Activated CD4-positive, alpha-beta T cell treated with anti-CD3 and anti-CD28 coated beads, Interleukin-2, amount 10 ng/mL, durations not matched to agents 24 days and 14 days (primary cell): ENCODE measurements around the gene MAST2. TPM values are rescaled to one million over a fixed set of nuclear protein-coding genes. Genes with fewer than 3 reads are reported as not detected.

ENCODE experiments used
- DNase-seq: peaks from one replicate; pipeline ENCODE4 v3.0.0; 2022
- H3K27ac Mint-ChIP-seq: one replicate; pipeline ENCODE4 v1.8.0; 2022; ENCODE audit warnings: mild to moderate bottlenecking, mixed read lengths
- H3K27me3 Mint-ChIP-seq: one replicate; pipeline ENCODE4 v1.8.0; 2022; ENCODE audit warnings: mixed read lengths
- H3K36me3 Mint-ChIP-seq: one replicate; pipeline ENCODE4 v1.8.0; 2022; ENCODE audit warnings: low read depth, mild to moderate bottlenecking, mixed read lengths
- H3K4me1 Mint-ChIP-seq: one replicate; pipeline ENCODE4 v1.8.0; 2021; ENCODE audit warnings: mixed read lengths
- H3K4me3 Mint-ChIP-seq: one replicate; pipeline ENCODE4 v1.8.0; 2022; ENCODE audit warnings: mild to moderate bottlenecking, moderate library complexity, mixed read lengths
- H3K9me3 Mint-ChIP-seq: one replicate; pipeline ENCODE4 v1.8.0; 2021; ENCODE audit warnings: mixed read lengths
- intact Hi-C: fragments of 100-400 bp; cut with micrococcal nuclease; formaldehyde crosslinking; loops from one replicate; pipeline ENCODE4 v1.15.1; 2023
- total RNA-seq: library from RNA; stranded (reverse); gene quantifications from 2 replicates; pipeline ENCODE4 v1.2.3, GENCODE V29; 2022

The MAST2 gene
- total RNA-seq, 1 donor from 2014 or later: 31.4 TPM

GRCh38 chr1:46068525-46068924, 265.1 kb downstream of the MAST2 start:
- peaks cover 8% of the 10 kb centered on the region for H3K4me1 Mint-ChIP-seq
- H3K27me3 Mint-ChIP-seq: peaks cover 2% of the 10 kb centered on the region
- intact Hi-C loops: no loop called here

GRCh38 chr1:46070164-46070814, 266.9 kb downstream of the MAST2 start:
- intact Hi-C loops: no loop called here
- no peaks in the 10 kb centered on the region for H3K9me3 Mint-ChIP-seq
- no peak overlapping the region for H3K27ac Mint-ChIP-seq
- peaks cover 2% of the 10 kb centered on the region for H3K27me3 Mint-ChIP-seq
- no peaks in the 10 kb centered on the region for H3K36me3 Mint-ChIP-seq
- H3K4me3 Mint-ChIP-seq: no peak overlapping the region
- peaks cover 3% of the 10 kb centered on the region for H3K4me1 Mint-ChIP-seq
- DNase-seq: no peak

More at GRCh38 chr1:46068525-46068924, 265.1 kb downstream of the MAST2 start:
- no peaks in the 10 kb centered on the region for H3K9me3 Mint-ChIP-seq
- no peak for DNase-seq
- H3K36me3 Mint-ChIP-seq: no peaks in the 10 kb centered on the region
- H3K27ac Mint-ChIP-seq: no peak overlapping the region
- no peak overlapping the region for H3K4me3 Mint-ChIP-seq

GRCh38 chr1:46072975-46073374, 269.6 kb downstream of the MAST2 start:
- Mint-ChIP-seq H3K4me3 (no peak overlapping the region), H3K4me1 (no peaks in the 10 kb centered on the region), H3K9me3 (no peaks in the 10 kb centered on the region), H3K36me3 (no peaks in the 10 kb centered on the region), H3K27ac (no peak overlapping the region), H3K27me3 (peaks cover 7% of the 10 kb centered on the region)
- intact Hi-C loops: no loop called here
- no peak for DNase-seq

GRCh38 chr1:46076343-46076742, 272.9 kb downstream of the MAST2 start:
- H3K4me1 Mint-ChIP-seq: no peaks in the 10 kb centered on the region
- H3K27me3 Mint-ChIP-seq: peaks cover 10% of the 10 kb centered on the region
- no peaks in the 10 kb centered on the region for H3K9me3 Mint-ChIP-seq
- H3K4me3 Mint-ChIP-seq: no peak overlapping the region
- no peak for DNase-seq
- H3K27ac Mint-ChIP-seq: no peak overlapping the region
- H3K36me3 Mint-ChIP-seq: no peaks in the 10 kb centered on the region
- intact Hi-C loops: no loop called here

- Mint-ChIP-seq H3K36me3 (no peaks in the 10 kb centered on the region), H3K4me1 (no peaks in the 10 kb centered on the region), H3K27me3 (peaks cover 17% of the 10 kb centered on the region), H3K9me3 (no peaks in the 10 kb centered on the region), H3K27ac (no peak overlapping the region), H3K4me3 (no peak overlapping the region)
- no peak for DNase-seq
- intact Hi-C loops: no loop called here
Measured at GRCh38 chr1:46077644-46078043, 274.2 kb downstream of the MAST2 start.

GRCh38 chr1:46080257-46080656, 276.8 kb downstream of the MAST2 start:
- Mint-ChIP-seq H3K9me3 (peaks cover 3% of the 10 kb centered on the region), H3K27ac (no peak overlapping the region), H3K4me3 (no peak overlapping the region), H3K27me3 (peaks cover 26% of the 10 kb centered on the region), H3K4me1 (no peaks in the 10 kb centered on the region), H3K36me3 (no peaks in the 10 kb centered on the region)
- DNase-seq: no peak
- intact Hi-C loops: no loop called here

- intact Hi-C loops: no loop called here
- Mint-ChIP-seq H3K27ac (no peak overlapping the region), H3K4me3 (no peak overlapping the region), H3K4me1 (no peaks in the 10 kb centered on the region), H3K9me3 (peaks cover 3% of the 10 kb centered on the region), H3K36me3 (no peaks in the 10 kb centered on the region), H3K27me3 (peaks cover 27% of the 10 kb centered on the region)
- no peak for DNase-seq
Measured at GRCh38 chr1:46081206-46081605, 277.8 kb downstream of the MAST2 start.

- intact Hi-C loops: no loop called here
- Mint-ChIP-seq H3K9me3 (peaks cover 3% of the 10 kb centered on the region), H3K27me3 (peaks cover 27% of the 10 kb centered on the region), H3K4me1 (no peaks in the 10 kb centered on the region), H3K27ac (no peak overlapping the region), H3K36me3 (no peaks in the 10 kb centered on the region), H3K4me3 (no peak overlapping the region)
- no peak for DNase-seq
Measured at GRCh38 chr1:46081619-46082018, 278.2 kb downstream of the MAST2 start.

GRCh38 chr1:46083579-46083978, 280.2 kb downstream of the MAST2 start:
- no peaks in the 10 kb centered on the region for H3K4me1 Mint-ChIP-seq
- H3K4me3 Mint-ChIP-seq: no peak overlapping the region
- peaks cover 26% of the 10 kb centered on the region for H3K27me3 Mint-ChIP-seq
- H3K36me3 Mint-ChIP-seq: no peaks in the 10 kb centered on the region
- intact Hi-C loops: no loop called here
- H3K27ac Mint-ChIP-seq: no peak overlapping the region
- H3K9me3 Mint-ChIP-seq: peaks cover 3% of the 10 kb centered on the region
- DNase-seq: no peak

- no peak for DNase-seq
- H3K4me3 Mint-ChIP-seq: no peak overlapping the region
- intact Hi-C loops: no loop called here
- H3K4me1 Mint-ChIP-seq: no peaks in the 10 kb centered on the region
- H3K27ac Mint-ChIP-seq: no peak overlapping the region
- no peaks in the 10 kb centered on the region for H3K36me3 Mint-ChIP-seq
- peaks cover 24% of the 10 kb centered on the region for H3K27me3 Mint-ChIP-seq
- H3K9me3 Mint-ChIP-seq: peaks cover 3% of the 10 kb centered on the region
Measured at GRCh38 chr1:46084553-46085451, 281.4 kb downstream of the MAST2 start.

Other genes starting within 250 kb of the MAST2 start
- gene NASP, start 219.6 kb upstream of the MAST2 start, total RNA-seq: 263 and 295 TPM in 2 replicates
- gene CCDC17, start 179.6 kb upstream of the MAST2 start, total RNA-seq: 1.6 and 2.8 TPM in 2 replicates
- gene GPBP1L1, start 117.1 kb upstream of the MAST2 start, total RNA-seq: 101 and 104 TPM in 2 replicates
- 29.4 and 38.7 TPM in 2 replicates for gene TMEM69, start 115.4 kb upstream of the MAST2 start, total RNA-seq
- 13.8 and 15.3 TPM in 2 replicates for gene IPP, start 53.0 kb upstream of the MAST2 start, total RNA-seq